ENCODE data around the gene GRK1. TPM values are rescaled to one million over a fixed set of nuclear protein-coding genes. Genes with fewer than 3 reads are reported as not detected.

GRK1 gene
- polyA plus RNA-seq, 1 experiment = not detected

DNA sequence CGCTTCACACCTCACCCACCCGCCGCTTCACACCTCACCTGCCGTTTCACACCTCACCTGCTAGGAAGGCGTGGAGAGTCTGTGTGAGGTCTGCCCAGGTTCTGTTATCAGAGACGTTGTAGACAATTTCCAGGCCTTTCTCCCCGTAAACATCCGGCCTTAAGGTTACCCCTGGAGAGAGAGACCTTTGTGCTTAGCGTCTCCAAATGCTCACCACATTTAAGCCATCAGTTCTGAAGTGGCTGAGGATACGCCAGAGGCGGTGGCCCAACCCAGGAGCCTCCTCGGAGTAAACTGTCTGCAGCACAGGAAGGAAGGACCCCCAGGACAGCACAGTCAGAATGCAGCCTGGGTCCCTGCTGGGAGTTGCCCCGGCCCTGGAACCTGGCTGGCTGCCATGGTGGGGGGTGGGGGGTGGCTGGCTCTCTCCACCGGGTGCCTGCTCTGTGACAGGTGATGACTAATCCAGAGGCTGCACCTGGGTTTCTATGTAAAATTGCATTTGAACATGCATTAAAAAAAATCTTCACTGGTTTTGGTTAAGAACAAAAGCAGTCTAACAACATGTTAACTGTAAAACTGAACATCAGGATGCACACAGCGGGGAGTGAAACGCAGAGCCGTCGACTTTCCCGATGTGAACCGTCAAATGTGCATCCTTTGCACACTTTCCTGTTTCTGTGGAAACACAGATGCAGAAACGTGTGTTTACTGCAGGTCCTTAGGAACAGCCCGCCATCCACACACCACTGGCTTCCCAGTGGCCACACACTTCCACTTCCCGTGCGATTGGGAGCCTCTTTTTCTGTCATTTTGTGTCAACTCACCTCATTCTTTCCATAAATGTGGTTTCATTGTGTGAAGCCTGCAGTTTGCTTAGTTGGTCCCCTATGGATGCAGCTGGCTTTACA, 13.5 kb upstream of the GRK1 start:
- no peaks in the 10 kb centered on the region for H3K27me3 ChIP-seq (ENCODE audit: control insufficient read depth, insufficient read depth, low read length)
- DNase-seq (ENCODE audit: low read depth, low spot score) = no peak
- no peak overlapping the region for H3K27ac ChIP-seq (ENCODE audit: low read depth, low read length)
- no peak overlapping the region for H3K4me3 ChIP-seq (ENCODE audit: low read depth, low read length)
- TF ChIP-seq, protein P1, sequence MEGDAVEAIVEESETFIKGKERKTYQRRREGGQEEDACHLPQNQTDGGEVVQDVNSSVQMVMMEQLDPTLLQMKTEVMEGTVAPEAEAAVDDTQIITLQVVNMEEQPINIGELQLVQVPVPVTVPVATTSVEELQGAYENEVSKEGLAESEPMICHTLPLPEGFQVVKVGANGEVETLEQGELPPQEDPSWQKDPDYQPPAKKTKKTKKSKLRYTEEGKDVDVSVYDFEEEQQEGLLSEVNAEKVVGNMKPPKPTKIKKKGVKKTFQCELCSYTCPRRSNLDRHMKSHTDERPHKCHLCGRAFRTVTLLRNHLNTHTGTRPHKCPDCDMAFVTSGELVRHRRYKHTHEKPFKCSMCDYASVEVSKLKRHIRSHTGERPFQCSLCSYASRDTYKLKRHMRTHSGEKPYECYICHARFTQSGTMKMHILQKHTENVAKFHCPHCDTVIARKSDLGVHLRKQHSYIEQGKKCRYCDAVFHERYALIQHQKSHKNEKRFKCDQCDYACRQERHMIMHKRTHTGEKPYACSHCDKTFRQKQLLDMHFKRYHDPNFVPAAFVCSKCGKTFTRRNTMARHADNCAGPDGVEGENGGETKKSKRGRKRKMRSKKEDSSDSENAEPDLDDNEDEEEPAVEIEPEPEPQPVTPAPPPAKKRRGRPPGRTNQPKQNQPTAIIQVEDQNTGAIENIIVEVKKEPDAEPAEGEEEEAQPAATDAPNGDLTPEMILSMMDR (IDR thresholded peaks at IDR 0.05; ENCODE audit: low read depth, low read length) = no peak
- CTCF ChIA-PET = no interaction called here
- no peaks in the 10 kb centered on the region; the same call in 1 of the 2 replicates for H3K9me3 ChIP-seq (ENCODE audit: control insufficient read depth, insufficient read depth, low read length)
- POLR2A ChIA-PET = no interaction called here

DNA sequence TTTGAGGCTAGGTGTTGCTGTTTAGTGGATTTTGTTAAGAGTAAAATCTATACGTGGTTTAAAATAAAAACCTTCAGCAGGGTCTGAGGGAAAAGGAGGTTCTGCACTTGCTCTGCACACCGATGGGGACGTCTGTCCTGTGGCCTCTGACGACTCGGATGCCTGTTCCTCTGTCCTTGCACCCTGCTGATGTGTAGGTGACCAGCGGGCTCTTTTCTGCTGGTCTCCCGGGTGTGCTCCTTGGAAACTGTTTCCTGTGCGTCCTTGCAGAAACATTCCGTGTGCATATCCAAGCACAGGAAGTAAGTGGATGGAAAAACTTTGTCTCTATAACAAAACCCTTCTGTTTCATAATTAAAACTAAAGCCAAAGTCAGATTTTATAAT, 12.9 kb upstream of the GRK1 start:
- H3K9me3 ChIP-seq (ENCODE audit: control insufficient read depth, insufficient read depth, low read length) = no peaks in the 10 kb centered on the region; the same call in 1 of the 2 replicates
- TF ChIP-seq, protein P1 (IDR thresholded peaks at IDR 0.05; ENCODE audit: low read depth, low read length) = no peak
- CTCF ChIA-PET = no interaction called here
- POLR2A ChIA-PET = no interaction called here
- H3K27me3 ChIP-seq (ENCODE audit: control insufficient read depth, insufficient read depth, low read length) = no peaks in the 10 kb centered on the region
- no peak overlapping the region for H3K27ac ChIP-seq (ENCODE audit: low read depth, low read length)
- DNase-seq (ENCODE audit: low read depth, low spot score) = no peak
- H3K4me3 ChIP-seq (ENCODE audit: low read depth, low read length) = no peak overlapping the region

DNA sequence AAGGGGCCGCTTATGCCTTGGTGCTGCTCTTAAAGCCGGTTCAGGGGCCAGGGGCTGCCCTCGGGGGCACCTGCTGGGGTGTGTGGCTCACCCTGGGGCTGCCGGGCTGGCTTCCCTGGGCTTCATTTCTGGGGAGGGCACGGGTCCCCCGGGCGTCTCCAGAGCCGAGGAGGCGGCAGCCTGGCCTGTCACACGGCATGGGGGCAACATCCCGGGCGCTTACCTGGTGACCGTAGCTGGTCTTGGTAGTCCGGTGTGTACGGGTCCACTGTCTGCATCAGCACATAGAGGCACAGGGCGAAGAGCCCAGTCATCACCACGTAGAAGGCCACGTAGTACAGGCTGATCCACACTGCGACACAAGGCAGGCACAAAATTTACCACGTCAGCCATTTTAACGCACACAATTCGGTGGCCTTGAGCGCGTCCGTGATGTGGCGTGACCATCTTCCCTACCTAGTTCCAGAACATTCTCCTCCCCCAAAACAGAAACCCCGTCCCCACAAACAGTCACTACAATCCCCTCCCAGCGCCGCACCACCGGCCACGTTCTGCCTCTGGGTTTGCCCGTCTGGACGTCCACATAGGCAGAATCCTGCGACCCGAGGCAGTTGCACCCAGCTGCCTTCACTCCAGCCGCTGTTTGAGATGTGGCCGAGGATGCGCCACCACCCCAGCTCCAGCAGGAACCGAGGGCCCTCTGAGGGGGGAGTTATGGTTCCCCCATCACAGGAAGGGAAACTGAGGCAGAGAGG, 12.3 kb upstream of the GRK1 start:
- no peak overlapping the region for H3K27ac ChIP-seq (ENCODE audit: low read depth, low read length)
- CTCF ChIA-PET = no interaction called here
- POLR2A ChIA-PET = no interaction called here
- TF ChIP-seq, protein P1 (IDR thresholded peaks at IDR 0.05; ENCODE audit: low read depth, low read length) = no peak
- H3K27me3 ChIP-seq (ENCODE audit: control insufficient read depth, insufficient read depth, low read length) = no peaks in the 10 kb centered on the region
- no peak overlapping the region for H3K4me3 ChIP-seq (ENCODE audit: low read depth, low read length)
- no peak for DNase-seq (ENCODE audit: low read depth, low spot score)
- no peaks in the 10 kb centered on the region; the same call in 1 of the 2 replicates for H3K9me3 ChIP-seq (ENCODE audit: control insufficient read depth, insufficient read depth, low read length)

DNA sequence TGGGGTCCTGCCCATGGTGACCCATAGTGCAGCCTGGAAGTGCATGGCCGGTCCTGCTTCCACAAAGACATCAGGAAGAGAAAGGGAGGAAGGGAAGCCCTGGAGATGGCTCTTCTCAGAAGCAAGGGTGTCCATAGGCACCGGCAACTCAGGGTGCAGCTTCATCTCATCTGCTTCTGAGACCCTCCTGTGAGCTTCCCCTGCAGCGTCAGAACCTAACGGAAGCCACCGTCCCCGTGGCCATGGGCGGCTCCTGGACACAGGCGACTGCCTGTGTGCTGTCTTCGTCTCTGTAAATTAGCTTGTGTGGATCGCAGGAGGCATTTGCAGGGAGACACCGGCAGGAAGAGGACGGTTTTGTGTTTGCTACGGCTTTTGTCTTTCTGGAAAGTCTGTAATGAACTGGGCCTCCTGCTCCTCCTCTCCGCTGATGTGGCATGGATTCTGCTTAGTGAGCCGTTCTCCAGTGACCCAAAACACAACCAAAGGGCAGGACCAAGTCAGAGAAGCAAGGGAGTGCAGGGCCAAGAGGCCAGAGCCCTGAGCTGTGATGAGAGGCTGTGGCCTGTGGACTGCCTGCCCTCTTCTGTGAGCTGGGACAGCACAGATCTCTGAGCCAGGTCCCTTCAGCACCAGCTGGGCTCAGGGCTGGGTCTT, 11.5 kb upstream of the GRK1 start:
- ChIA-PET POLR2A (no interaction called here), CTCF (no interaction called here)
- TF ChIP-seq, protein P1 (IDR thresholded peaks at IDR 0.05; ENCODE audit: low read depth, low read length) = no peak

More for the DNA sequence above, 11.5 kb upstream of the GRK1 start:
- peaks cover 4% of the 10 kb centered on the region for H3K27me3 ChIP-seq (ENCODE audit: control insufficient read depth, insufficient read depth, low read length)
- H3K4me3 ChIP-seq (ENCODE audit: low read depth, low read length) = no peak overlapping the region
- DNase-seq (ENCODE audit: low read depth, low spot score) = no peak
- H3K27ac ChIP-seq (ENCODE audit: low read depth, low read length) = no peak overlapping the region
- peaks cover 3% of the 10 kb centered on the region for H3K9me3 ChIP-seq (ENCODE audit: control insufficient read depth, insufficient read depth, low read length)

All from AG04450 (cell line).